Activated naive CD4-positive, alpha-beta T cell treated with anti-CD3 and anti-CD28 coated beads, Interleukin-2, amount 50 U/mL, for 24 hours (primary cell): ENCODE results near the gene CLASP2.
"Not testable (repeated sequence)": the region's sequence is repeated elsewhere in the genome, so short reads cannot be mapped to it uniquely, and the experiment has no call there.

Experiments
- H3K27ac Mint-ChIP-seq: one replicate; pipeline ENCODE4 v1.8.0; 2021; ENCODE audit warnings: mild to moderate bottlenecking, mixed read lengths
- H3K27me3 Mint-ChIP-seq: one replicate; pipeline ENCODE4 v1.8.0; 2021; ENCODE audit warnings: mixed read lengths
- H3K36me3 Mint-ChIP-seq: one replicate; pipeline ENCODE4 v1.8.0; 2021; ENCODE audit warnings: mixed read lengths
- H3K4me1 Mint-ChIP-seq: one replicate; pipeline ENCODE4 v1.8.0; 2021; ENCODE audit warnings: mixed read lengths
- H3K4me3 Mint-ChIP-seq: one replicate; pipeline ENCODE4 v1.8.0; 2021; ENCODE audit warnings: mild to moderate bottlenecking, mixed read lengths
- H3K9me3 Mint-ChIP-seq: one replicate; pipeline ENCODE4 v1.8.0; 2021; ENCODE audit warnings: mixed read lengths

The CLASP2 gene

DNA sequence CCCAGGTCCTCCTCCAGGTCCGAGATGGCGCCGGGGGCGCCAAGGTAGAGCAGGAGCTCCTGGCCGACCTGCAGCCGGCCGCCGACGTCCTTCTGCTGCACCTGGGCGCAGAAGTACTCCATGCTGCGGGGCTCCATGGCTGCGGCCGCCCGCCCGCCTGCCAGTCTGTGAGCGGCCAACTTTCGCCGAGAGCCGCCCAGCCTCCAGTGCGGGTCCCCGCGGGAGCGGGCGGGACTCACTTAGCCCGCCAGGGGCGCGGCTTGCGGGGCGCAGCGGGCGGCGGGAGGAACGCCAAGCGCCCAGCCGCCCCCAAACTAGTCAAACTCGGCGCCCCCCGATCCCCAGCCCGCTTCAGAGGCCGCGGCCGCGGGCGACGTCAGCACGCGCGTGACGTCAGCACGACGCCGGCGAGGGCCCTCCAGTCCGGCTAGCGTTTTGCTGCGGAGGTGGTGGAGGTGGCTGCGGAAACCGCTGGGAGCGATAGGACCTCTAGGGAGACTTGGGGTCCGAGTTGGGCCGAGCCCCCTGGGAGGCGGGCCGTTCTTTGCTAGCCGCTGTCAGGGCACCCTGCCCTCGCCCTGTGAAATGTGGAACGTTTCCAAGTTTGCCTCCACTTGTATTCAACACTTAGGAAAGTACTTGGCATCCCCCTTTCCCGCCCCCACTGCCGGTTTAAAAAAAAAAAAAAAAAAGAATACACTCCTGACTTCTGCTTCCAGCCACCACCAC is at the start of gene CLASP2:
Gene CLASP2, minus strand, starts transcription at position 389 of the 729 bp plus-strand sequence. Its CDS starts 252 bp downstream, at position 137.
- Mint-ChIP-seq H3K9me3 (no peaks in the 10 kb centered on the region), H3K36me3 (no peaks in the 10 kb centered on the region), H3K27me3 (no peaks in the 10 kb centered on the region), H3K4me3 (peak within 1 kb of the TSS; percentile 97), H3K4me1 (peaks cover 14% of the 10 kb centered on the region), H3K27ac (peak within 1 kb of the TSS; percentile 98)

DNA sequence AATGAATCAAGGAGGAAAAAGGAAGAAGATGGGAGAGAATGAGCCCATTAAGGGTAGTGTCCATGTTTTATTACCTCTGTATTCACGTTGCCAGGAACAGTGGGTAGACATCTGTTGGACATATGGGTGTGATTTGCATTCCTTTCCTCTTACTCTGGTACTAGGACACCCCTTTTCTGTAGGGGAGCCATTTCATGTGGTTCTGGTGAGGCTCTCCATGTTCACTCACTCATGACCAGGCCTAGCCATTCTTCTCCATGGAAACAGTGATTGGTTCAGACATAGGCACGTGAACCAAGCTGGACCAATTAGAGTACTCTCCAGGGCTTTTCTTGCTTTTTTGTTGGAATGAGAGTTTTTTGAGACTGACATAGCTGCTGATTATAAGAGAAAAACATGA is 40.8 kb upstream of the CLASP2 start:
- Mint-ChIP-seq H3K27me3 (peaks cover 5% of the 10 kb centered on the region), H3K9me3 (peaks cover 5% of the 10 kb centered on the region), H3K36me3 (peaks cover 2% of the 10 kb centered on the region), H3K27ac (no peak overlapping the region), H3K4me3 (no peak overlapping the region), H3K4me1 (no peaks in the 10 kb centered on the region)

DNA sequence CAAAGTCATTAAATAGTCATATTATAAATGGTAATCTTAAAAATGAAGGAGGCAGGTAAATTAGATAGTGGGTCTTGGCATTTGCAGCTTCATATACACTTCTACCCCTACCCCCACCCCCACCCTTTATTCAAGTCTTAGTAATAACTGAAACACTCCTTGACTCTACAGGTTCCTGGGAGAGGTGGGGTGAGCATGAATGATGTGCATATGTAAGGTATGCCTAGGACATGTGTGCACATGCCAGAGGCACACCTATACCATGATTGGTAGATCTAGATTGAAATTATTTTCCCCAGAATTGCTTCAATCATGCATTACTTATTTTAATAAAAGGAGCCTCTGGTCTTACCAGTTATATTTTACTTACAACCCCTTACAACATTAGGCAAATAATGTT is 40.2 kb upstream of the CLASP2 start:
- H3K27ac Mint-ChIP-seq: no peak overlapping the region
- peaks cover 2% of the 10 kb centered on the region for H3K36me3 Mint-ChIP-seq
- H3K27me3 Mint-ChIP-seq: peaks cover 3% of the 10 kb centered on the region
- H3K9me3 Mint-ChIP-seq: peaks cover 5% of the 10 kb centered on the region
- no peaks in the 10 kb centered on the region for H3K4me1 Mint-ChIP-seq
- H3K4me3 Mint-ChIP-seq: no peak overlapping the region

DNA sequence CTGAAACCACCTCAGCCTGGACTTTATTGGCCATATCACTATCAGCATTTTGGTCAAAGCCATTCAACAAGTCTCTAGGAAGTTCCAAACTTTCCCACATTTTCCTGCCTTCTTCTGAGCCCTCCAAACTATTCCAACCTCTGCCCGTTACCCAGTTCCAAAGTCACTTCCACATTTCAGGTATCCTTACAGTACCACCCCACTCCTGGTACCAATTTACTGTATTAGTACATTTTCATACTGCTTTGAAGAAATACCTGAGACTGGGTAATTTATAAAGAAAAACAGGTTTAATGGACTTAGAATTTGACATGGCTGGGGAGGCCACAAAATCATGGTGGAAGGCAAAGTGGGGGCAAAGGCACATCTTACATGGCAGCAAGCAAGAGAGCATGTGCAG is 36.3 kb upstream of the CLASP2 start:
- not testable (repeated sequence) for H3K4me1 Mint-ChIP-seq, H3K27me3 Mint-ChIP-seq, H3K4me3 Mint-ChIP-seq, H3K36me3 Mint-ChIP-seq, H3K9me3 Mint-ChIP-seq, H3K27ac Mint-ChIP-seq

DNA sequence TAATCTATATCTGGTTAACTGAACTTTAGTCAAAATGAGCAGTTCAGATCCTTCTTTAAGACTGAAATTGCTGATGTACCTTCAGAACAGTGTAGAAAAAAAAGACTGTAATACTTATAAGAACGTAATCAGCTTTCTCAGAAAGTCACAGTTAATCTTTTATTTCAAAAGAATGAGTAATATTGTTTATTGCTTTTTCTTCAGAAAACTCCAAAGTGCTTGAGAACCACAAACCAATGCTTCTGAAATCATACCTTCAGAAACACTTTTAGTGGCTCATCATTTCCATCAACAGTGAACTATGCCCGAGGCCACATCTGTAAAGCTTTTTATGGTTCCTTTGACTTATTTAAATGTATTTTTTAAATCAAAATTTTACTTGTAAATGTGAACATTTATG is 33.3 kb upstream of the CLASP2 start:
- Mint-ChIP-seq H3K36me3 (peaks cover 2% of the 10 kb centered on the region), H3K27ac (no peak overlapping the region), H3K4me1 (no peaks in the 10 kb centered on the region), H3K4me3 (no peak overlapping the region), H3K9me3 (peaks cover 5% of the 10 kb centered on the region), H3K27me3 (no peaks in the 10 kb centered on the region)

DNA sequence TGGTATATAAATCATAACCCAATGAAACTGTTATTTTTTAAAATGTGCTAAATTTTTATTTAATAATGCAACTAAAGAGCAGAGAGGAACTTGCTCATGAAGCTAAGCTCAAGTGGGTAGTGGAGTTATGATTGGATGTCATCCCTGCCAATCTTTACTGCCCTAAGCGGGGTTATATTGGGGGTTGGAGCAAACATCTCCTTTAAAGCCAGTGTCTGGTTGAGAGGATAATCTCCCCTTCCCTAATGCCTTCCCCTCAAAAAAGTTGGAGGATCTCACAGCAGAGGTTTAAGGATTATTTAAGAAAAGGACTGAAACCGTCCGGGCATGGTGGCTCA is 32.1 kb upstream of the CLASP2 start:
- H3K27ac Mint-ChIP-seq: no peak overlapping the region
- H3K9me3 Mint-ChIP-seq: peaks cover 5% of the 10 kb centered on the region
- no peak overlapping the region for H3K4me3 Mint-ChIP-seq
- H3K4me1 Mint-ChIP-seq: no peaks in the 10 kb centered on the region
- H3K27me3 Mint-ChIP-seq: peaks cover 1% of the 10 kb centered on the region
- peaks cover 2% of the 10 kb centered on the region for H3K36me3 Mint-ChIP-seq

DNA sequence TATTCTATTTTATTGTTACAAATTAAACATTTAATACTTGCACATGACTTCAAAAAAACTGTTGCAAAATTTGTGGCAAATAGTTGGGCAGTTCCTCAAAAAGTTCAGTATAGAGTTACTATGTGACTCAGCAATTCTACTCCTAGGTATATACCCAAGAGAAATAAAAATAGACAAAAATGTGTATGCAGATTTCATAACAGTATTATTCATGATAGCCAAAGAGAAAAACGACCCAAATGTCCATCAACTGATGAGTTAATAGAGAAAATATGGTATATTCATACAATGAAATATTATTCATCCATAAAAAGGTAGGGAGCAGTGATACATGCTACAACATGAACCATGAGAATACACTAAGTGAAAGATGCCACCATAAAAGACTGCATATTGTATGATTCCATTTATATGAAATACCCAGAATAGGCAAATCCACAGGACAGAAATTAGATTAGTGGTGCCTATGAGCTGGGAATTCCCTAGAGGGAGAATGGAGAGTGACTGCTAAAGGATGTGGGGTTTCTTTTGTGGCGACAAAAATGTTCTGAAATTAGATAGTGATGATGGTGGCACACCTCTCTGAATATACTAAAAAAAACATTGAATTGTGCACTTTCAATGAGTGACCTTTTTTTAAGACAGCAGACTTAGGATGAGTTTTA is 31.6 kb upstream of the CLASP2 start:
- Mint-ChIP-seq H3K27ac (no peak overlapping the region), H3K4me1 (no peaks in the 10 kb centered on the region), H3K36me3 (no peaks in the 10 kb centered on the region), H3K4me3 (no peak overlapping the region), H3K9me3 (no peaks in the 10 kb centered on the region), H3K27me3 (peaks cover 1% of the 10 kb centered on the region)

DNA sequence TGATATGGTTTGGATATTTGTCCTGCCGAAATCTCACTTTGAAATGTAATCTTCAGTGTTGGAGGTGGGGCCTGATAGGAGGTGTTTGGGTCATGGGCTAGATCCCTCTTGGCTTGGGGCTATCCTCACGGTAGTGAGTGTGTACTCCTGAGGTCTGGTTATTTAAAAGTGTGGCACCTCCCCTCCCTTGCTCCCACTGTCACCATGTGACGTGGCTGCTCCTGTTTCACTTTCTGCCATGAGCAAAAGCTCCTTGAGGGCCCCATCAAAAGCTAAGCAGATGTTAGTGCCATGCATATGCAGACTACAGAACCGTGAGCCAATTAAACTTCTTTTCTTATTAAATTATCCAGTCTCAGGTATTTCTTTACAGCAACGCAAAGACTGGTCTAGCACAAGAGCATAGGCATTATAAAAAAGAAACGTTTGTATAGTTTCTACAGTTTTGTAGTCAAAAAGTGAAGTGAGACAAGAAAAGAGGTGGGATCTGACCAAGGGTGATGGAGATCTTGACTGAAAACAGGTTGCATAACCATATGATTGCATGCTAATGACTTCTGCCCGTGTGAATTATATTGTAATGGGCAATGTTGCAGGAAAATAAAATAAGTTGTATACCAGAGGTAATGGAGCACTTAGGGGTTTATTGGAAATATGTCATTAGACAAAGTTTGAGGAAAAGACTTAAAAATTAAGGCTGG is 28.5 kb upstream of the CLASP2 start:
- H3K27me3 Mint-ChIP-seq: peaks cover 12% of the 10 kb centered on the region
- H3K9me3 Mint-ChIP-seq: no peaks in the 10 kb centered on the region
- H3K4me3 Mint-ChIP-seq: no peak overlapping the region
- no peaks in the 10 kb centered on the region for H3K4me1 Mint-ChIP-seq
- no peaks in the 10 kb centered on the region for H3K36me3 Mint-ChIP-seq
- H3K27ac Mint-ChIP-seq: no peak overlapping the region

DNA sequence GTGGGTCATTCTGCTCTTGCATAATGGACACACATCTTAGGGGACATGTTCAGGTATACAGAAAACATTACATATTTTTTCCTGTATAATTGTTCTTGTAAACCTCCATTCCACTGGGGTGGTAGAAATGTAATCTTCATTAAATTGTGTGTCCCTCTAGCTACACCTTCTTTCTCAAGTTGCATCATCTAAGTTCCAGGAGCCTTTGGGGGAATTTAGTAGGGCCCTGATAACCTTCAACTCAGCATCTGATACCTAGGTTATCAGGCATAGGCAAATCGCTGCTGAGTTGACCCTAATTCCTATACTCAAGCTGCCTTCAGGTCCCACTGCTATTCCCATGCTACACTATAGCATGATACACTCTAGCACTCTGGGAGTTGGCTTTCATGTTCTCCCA is 19.1 kb upstream of the CLASP2 start:
- Mint-ChIP-seq H3K9me3 (peaks cover 10% of the 10 kb centered on the region), H3K27ac (no peak overlapping the region), H3K4me3 (no peak overlapping the region), H3K4me1 (no peaks in the 10 kb centered on the region), H3K36me3 (peaks cover 2% of the 10 kb centered on the region), H3K27me3 (peaks cover 6% of the 10 kb centered on the region)

DNA sequence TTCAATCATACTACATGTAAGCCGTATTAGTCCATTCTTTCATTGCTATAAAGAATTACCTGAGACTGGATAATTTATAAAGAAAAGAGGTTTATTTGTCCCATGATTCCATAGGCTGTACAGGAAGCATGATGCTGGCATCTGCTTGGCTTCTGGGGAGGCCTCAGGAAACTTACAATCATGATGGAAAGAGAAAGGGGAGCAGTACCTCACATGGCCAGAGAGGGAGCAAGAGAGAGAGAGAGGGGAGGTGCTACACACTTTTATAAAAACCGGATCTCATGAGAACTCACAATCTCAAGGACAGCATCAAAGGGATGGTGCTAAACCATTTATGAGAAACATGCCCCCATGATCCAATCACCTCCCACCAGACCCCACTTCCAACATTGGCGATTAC is 14.3 kb upstream of the CLASP2 start:
- H3K4me3 Mint-ChIP-seq: no peak overlapping the region
- peaks cover 4% of the 10 kb centered on the region for H3K36me3 Mint-ChIP-seq
- no peaks in the 10 kb centered on the region for H3K4me1 Mint-ChIP-seq
- no peak overlapping the region for H3K27ac Mint-ChIP-seq
- H3K9me3 Mint-ChIP-seq: peaks cover 16% of the 10 kb centered on the region
- peaks cover 4% of the 10 kb centered on the region for H3K27me3 Mint-ChIP-seq

DNA sequence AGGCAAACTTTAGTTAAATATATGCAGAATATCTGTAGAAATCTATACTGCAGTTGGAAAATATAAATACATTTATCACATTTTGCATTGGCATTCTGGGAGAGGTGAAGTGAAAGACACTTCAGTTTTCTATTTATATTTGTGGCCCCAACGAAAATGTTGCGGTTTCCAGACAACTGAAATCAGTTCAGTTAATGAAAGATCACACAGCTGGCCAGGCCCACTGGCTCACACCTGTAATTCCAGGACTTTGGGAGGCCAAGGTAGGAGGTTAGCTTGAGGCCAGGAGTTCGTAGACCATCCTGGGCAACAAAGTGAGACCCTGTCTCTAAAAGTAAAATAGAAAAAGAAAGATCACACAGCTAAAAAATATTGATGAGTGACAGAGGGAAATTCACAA is 11.9 kb upstream of the CLASP2 start:
- Mint-ChIP-seq H3K4me3 (no peak overlapping the region), H3K9me3 (peaks cover 16% of the 10 kb centered on the region), H3K4me1 (no peaks in the 10 kb centered on the region), H3K27me3 (no peaks in the 10 kb centered on the region), H3K27ac (no peak overlapping the region), H3K36me3 (peaks cover 4% of the 10 kb centered on the region)

DNA sequence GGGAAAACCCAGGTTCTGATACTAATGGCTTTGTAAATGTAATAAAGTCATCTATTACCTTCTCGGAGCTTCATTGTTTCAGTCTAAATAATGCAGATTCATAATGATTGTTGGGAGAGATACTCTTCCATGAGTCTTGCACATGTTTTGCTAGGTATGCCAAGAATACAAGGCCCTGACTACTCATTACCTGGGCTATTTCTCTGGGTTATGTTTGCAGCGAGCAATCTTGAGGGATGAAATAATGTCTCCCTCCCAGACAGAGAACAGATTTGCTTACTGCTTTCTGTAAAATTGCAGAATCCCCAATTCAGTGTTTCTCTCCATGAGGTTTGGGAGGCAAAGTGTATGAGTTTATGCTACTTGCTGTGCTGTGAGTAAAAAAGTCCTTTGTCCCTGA is 6.2 kb upstream of the CLASP2 start:
- no peak overlapping the region for H3K27ac Mint-ChIP-seq
- H3K4me3 Mint-ChIP-seq: no peak overlapping the region
- H3K36me3 Mint-ChIP-seq: no peaks in the 10 kb centered on the region
- H3K4me1 Mint-ChIP-seq: peaks cover 4% of the 10 kb centered on the region
- no peaks in the 10 kb centered on the region for H3K9me3 Mint-ChIP-seq
- no peaks in the 10 kb centered on the region for H3K27me3 Mint-ChIP-seq

DNA sequence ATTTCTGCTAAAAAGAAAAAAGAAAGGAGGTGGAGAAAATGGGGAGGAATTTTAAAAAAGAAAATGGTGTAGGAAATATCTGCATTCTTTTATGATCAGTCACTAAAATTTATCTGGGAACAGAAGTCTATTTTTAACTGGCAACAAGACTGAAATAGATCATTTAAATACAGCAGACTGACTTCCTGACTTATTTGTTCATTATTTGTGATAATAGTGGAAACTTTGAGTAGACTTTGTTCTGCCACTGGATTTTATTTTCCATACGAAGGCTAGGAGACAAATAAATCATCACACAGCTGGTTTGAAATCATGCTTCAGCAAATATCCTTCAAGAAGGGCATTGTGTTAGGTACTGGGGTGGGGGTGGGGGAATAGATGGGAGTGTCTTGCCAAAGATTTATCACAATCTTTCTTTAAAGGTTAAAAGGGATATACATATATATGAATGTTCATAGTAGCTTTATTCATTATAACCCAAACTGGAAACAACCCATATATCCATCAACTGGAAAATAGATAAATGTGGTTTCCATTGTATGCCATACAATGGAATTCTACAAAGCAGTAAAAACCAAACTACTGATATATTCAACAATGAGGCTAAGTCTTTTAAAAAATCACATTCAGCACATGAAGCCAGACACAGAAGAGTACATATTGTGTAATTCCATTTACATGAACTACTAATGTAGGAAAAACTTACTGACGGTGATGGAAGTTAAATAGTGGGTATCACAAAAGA is 4.7 kb upstream of the CLASP2 start:
- H3K27me3 Mint-ChIP-seq: no peaks in the 10 kb centered on the region
- no peak overlapping the region for H3K4me3 Mint-ChIP-seq
- H3K9me3 Mint-ChIP-seq: no peaks in the 10 kb centered on the region
- no peaks in the 10 kb centered on the region for H3K36me3 Mint-ChIP-seq
- H3K4me1 Mint-ChIP-seq: peaks cover 9% of the 10 kb centered on the region
- no peak overlapping the region for H3K27ac Mint-ChIP-seq

DNA sequence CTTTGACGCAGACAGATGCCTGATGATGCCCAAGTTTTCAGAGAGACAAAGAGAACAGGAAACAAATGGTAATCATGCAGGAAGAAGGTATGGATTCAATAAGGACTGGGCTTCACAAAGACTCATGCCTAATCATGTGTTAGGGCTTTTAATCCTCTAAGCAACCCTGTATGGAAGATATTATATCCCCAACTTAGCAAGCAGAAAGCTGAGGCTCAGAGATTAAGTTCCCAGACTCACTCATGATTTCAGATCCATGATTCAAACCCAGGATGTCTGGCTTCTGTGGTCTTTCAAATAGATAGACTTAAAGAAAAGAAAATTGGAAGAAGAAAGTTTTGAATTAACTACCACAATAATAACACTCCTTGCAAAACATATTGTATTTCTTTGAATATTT is 4.1 kb upstream of the CLASP2 start:
- no peak overlapping the region for H3K27ac Mint-ChIP-seq
- H3K4me1 Mint-ChIP-seq: peaks cover 9% of the 10 kb centered on the region
- H3K9me3 Mint-ChIP-seq: no peaks in the 10 kb centered on the region
- no peaks in the 10 kb centered on the region for H3K36me3 Mint-ChIP-seq
- H3K4me3 Mint-ChIP-seq: no peak overlapping the region
- H3K27me3 Mint-ChIP-seq: no peaks in the 10 kb centered on the region

DNA sequence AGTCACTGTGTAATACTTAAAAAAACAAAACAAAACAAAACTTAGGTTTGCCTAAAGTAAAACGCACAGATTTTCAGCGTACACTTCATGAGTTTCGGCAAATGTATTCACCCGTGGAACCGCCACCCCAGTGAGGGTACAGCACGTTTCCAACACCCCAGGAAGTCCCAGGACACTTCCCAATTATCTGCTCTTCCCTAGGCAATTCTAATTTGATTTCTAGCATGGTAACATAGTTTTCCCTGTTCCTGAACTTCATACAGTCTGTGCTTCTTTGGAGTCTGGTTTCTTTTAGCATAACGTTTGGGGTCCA is 497 bp upstream of the CLASP2 start:
- H3K27me3 Mint-ChIP-seq: no peaks in the 10 kb centered on the region
- peak overlapping the region; percentile 98 for H3K27ac Mint-ChIP-seq
- no peaks in the 10 kb centered on the region for H3K36me3 Mint-ChIP-seq
- H3K9me3 Mint-ChIP-seq: no peaks in the 10 kb centered on the region
- H3K4me3 Mint-ChIP-seq: peak overlapping the region; percentile 97
- peaks cover 12% of the 10 kb centered on the region for H3K4me1 Mint-ChIP-seq

DNA sequence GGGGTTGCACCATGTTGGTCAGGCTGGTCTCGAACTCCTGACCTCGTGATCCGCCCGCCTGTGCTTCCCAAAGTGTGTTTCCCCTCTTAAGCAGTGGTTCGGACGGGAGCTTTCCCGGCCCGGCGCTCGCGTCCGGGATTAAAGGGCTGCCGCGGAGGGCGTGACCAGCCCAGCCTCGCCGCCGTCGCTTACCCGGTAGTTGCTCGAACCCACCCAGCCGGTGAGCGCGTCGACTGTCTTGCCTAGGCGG is 513 bp downstream of the CLASP2 start:
- H3K36me3 Mint-ChIP-seq: no peaks in the 10 kb centered on the region
- H3K4me3 Mint-ChIP-seq: peak overlapping the region; percentile 97

More for the DNA sequence above, 513 bp downstream of the CLASP2 start:
- peaks cover 14% of the 10 kb centered on the region for H3K4me1 Mint-ChIP-seq
- no peaks in the 10 kb centered on the region for H3K27me3 Mint-ChIP-seq
- peak overlapping the region; percentile 80 for H3K27ac Mint-ChIP-seq
- H3K9me3 Mint-ChIP-seq: no peaks in the 10 kb centered on the region
